Stimulated activated CD4-positive, alpha-beta T cell treated with anti-CD3 and anti-CD28 coated beads, Interleukin-2, amount 100 ng/mL, for 4 hours (primary cell): Measurements from ENCODE around the gene CDR2.
"Not testable (repeated sequence)": the region's sequence is repeated elsewhere in the genome, so short reads cannot be mapped to it uniquely, and the experiment has no call there.

ENCODE experiments used
- DNase-seq: peaks from one replicate; pipeline ENCODE4 v3.0.0-alpha.2; 2020; ENCODE audit warnings: low read depth

The CDR2 gene

DNA sequence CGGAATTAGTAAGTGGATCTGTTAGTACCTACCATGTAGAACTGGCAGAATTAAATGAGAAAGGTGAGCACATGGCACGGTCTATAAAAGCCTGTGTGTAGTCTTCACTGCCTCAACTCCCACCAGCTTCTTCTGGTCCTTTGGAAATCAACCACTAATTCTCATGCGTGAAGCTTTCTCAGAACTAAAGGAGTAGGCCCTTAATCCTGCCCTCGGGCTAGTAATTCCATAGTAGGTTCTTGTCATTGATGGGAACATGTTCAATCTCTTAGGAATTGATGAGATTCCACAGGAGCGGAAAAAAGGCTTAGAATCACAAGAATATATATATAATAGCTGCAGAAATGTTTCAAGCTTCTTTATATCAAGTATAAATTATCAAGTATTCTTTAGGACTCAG lies 21.7 kb downstream of the CDR2 start:
- no peak for DNase-seq

DNA sequence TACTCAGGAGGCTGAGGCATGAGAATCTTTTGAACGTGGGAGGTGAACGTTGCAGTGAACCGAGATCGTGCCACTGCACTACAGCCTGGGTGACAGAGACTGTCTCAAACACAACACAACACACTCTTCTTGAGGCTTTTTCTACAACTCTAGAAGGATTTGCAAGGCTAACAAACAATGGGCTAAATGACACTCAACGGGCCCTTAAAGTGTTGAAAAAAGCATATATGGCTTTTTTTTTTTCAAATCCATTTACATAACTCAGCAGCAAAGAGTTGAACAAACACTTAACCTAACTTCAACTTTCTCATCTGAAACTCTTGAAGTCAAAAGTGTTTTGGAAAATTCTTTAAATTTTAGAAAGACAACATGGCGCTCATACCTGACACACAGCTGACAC lies 22.3 kb downstream of the CDR2 start:
- no peak for DNase-seq

DNA sequence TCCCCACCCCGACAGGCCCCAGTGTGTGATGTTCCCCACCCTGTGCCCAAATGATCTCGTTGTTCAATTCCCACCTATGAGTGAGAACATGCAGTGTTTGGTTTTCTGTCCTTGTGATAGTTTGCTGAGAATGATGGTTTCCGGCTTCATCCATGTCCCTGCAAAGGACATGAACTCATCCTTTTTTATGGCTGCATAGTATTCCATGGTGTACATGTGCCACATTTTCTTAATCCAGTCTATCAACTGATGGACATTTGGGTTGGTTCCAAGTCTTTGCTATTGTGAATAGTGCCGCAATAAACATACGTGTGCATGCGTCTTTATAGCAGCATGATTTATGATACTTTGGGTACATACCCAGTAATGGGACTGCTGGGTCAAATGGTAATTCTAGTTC lies 23.4 kb downstream of the CDR2 start:
- not testable (repeated sequence) for DNase-seq

DNA sequence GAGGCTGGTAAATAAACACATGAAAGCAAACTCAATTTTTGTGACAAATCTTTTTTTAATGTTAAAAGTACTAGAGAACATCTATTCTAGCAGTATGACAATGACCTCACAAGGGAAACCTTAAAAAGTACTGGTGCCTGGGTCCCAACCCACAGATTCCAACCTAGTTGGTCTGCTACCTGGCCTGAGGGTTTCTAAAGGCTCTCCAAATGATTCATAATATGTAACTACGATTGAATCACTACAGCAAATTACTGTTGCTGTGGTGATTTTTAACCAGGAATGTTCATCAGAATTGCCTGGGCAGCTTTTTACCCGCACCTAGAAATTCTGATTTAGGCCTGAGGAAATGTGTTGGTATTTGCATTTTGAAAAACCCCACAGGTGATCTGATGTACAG lies 26.1 kb downstream of the CDR2 start:
- DNase-seq = no peak

DNA sequence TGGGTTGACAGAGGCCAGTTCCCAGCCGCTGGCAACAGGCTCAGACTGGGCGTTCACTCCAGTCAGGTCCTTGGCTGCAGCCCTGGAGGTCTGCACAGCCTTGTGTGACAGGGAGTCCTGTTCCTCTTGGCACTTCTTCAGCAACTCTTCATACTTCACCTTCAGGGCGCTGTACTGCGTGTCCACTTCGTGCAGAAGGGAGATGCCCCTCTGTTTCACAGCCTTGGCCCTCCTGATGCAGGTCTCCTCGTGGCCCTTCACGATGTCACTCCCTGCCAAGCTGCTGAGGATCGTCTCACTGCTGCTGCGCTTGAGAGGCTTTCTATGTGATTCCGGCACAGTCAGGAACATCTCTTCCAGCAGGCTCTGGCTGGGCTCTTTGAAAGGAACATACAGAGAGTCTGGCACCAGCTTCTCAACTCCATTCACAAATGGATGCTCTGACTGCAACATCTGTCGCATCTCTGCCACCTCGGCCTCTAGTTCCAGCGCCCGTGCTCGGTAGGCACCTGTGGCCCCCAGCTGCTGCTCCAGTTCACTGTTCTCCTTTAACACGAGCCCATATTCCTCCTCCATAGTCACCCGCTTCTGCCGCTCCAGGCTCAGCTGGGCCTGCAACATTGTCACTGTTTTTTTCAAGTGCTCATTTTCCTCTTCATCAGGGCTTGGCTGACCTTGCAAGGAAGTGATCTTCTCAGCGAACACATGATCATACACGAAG lies 27.2 kb downstream of the CDR2 start:
- DNase-seq = no peak

DNA sequence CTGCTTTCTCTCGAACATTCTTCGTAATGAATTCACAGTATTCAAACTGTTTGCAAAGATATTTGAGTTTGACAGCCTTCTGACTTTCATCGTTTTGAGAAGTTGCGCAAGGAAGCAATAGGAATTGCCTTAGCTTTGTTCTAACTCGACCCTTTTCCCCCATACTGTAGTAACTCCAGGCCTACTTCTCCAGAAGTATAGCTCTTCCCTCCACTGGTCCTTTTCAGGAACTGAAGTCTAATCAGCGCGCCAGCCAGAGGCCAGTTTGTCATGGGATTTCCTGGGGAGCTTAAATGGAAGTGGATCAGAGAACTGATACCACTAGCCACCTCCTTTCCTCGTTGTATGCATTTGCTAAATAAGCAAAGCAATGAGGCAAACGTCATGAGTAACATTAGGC lies 27.9 kb downstream of the CDR2 start:
- DNase-seq = no peak

DNA sequence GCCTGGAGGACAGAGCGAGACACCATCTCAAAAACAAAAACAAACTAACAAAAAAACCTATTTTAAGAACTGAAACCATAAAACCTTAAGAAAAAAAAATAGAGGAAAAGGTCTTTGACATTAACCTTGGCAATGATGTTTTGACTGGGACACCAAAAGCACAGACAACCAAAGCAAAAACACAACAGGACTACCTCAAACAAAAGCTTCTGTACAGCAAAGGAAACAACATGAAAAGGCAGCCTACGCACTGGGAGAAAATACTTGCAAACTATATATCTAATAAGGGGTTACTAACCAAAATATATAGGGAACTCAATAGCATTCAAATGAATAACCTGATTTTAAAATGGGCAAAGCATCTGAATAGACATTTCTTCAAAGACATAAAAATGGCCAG lies 32.3 kb downstream of the CDR2 start:
- no peak for DNase-seq

DNA sequence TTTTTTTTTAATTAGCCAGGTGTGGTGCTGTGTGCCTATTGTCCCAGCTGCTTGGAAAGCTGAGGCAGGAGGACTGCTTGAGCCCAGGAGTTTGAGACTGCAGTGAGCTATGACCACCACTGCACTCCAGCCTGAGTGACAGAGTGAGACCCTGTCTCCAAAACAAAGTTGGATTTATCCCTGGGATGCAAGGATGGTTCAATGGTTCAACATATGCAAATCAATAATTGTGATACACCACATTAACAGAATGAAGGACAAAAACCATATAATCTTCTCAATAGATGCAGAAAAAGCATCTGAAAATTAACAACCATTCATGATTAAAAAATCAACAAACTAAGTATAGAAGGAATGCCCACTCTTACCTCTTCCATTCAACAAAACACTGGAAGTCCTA lies 33.5 kb downstream of the CDR2 start:
- no peak for DNase-seq

DNA sequence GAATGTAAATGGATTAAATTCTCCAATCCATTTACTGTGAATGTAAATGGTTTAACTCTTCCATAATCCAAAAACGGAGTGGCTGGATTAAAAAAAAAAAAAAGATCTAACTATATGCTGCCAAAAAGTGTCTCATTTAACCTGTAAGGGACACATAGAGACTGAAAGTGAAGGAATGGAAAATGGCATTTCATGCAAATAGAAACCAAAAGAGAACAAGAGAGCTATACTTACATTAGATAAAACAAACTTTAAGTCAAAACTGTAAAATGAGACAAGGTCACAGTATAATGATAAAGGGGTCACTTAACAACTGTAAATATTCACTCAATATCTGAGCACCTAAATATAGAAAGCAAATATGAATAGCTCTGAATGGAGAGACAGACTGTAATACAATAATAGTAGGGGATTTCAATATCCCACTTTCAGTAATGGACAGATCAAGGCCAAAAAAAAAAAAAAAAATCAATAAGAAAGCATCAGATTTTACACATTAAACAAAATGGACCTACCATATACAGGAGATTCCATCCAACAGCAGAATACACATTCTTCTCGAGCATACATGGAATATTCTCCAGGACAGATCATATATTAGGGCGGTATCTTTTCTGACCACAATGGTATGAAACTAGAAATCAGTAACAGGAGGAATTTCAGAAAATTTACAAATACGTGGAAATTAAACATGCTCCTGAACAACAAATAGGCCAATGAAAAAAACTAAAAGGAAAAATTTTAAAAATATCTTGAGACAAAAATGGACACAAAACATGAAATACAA lies 36.4 kb downstream of the CDR2 start:
- no peak for DNase-seq

DNA sequence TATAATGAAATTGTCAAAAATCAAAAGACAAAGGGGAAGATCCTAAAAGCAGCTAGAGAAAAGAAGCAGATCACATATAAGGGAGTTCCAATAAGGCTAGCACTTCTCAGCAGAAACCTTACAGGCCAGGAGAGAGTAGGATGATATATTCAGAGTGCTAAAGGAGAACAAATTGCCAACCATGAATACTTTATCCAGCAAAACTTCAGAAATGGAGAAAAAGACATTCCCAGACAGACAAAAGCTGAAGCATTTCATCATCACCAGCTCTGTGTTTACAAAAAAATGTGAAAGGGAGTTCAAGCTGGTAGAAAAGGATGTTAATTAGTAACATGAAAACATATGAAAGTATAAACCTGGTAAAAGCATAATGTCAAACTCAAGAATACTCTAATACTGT lies 37.4 kb downstream of the CDR2 start:
- DNase-seq = no peak

DNA sequence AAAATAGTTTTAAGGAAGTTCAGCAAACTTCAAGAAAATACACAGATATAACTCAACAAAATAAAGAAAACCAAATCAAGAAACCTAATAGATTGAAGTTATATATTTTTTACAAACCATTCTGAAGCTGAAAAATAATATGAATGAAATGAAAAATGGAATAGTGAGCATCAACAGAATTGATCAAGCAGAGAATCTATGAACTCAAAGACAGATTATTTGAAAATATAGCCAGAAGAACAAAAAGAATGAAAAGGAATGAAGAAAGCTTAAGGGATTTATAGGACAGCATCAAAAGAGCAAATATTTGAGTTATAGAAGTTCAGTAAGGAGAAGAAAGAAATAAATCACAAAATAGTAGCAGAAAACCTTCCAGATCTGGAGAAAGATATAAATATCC lies 37.8 kb downstream of the CDR2 start:
- no peak for DNase-seq

DNA sequence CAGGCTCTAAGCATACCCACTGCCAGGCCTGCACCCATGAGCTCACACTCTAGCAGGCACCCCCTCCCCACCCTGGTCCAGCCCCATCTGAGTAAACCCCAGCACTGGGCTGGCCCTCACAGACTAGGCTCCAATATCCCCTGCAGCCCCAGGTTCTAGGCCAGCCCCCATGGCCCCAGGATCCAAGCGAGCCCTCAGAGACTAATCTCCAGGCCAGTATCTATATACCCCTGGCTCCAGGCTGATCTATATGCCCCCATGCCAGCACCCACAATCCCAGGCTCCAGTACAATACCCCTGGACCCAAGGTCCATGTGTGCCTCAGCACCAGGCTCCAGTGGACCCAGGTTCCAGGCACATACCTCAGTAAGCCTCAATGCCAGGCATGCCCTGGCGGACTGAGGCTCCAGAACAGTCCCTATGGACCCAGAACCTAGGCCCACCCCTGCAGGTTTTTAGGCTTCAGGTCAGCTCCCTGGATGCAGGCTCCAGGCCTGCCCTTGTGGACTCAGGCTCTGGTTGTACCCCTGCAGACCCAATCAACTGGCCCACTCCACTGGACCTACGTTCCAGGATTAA lies 38.7 kb downstream of the CDR2 start:
- no peak for DNase-seq

DNA sequence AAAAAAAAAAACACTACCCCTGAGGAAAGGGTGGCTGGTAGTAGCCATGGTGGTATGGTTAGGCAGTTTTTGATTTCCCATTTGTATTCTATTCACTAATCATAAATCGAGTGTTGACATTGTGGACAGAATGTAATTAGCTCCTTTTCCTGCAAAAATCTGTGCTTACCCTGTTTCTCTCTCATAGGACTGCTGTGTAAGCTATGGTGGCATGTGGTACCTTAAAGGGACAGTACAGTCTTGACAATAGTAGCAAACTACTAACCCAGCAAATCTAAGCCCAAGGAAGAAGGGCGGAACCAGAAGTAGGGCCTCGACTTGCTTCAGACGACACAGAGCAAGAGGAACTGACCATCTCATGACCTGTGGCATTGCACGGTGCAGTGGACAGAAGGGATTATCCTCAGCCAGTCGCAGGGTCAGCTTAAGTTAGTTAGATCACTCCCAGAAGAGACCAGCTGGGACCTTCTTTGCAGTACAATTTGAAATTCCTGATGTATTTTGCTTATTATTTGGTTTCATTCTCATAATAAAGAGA lies 40.9 kb downstream of the CDR2 start:
- no peak for DNase-seq

DNA sequence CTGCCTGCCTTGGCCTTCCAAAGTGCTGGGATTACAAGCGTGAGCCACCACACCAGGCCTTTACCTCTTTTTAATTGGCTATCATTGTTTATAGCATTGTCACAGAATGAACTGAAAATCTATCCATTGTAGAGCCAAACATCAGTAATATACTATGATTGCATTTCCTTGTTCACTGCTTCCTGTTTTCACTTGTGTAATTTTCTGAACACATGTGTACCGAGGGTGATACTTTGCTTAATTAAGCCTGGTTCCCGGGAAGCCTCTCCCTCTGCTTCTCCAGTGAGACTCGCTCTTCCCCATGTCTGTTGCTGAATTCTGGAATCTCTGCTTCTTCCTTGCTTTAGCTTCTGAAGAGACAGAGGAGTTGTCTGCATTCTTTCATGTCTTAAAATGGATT lies 44.1 kb downstream of the CDR2 start:
- DNase-seq = no peak

DNA sequence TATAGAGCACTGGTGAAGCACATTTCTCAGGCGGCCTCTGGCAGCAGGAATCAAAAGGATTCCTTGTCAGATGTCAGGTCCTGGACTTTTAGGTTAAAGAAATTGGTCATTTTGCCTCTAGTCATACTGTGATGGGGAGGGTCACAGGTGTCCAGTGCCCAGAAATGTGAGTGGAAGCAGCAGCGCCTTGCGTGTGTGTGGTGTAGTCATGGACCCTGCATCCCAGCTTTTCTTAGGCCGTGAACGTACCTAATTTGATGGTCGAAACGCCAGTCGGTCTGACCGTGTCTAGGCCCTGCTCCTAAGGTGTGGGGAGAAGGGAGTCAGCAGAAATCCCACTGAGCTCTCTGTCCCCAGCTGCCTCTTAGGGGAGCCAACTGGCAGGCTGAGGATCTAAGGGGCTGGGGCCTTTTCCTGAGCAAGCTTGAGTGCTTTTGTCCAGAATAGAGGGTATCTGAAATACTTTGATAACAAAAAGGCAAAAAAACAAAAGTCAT lies 45.2 kb downstream of the CDR2 start:
- DNase-seq = no peak

DNA sequence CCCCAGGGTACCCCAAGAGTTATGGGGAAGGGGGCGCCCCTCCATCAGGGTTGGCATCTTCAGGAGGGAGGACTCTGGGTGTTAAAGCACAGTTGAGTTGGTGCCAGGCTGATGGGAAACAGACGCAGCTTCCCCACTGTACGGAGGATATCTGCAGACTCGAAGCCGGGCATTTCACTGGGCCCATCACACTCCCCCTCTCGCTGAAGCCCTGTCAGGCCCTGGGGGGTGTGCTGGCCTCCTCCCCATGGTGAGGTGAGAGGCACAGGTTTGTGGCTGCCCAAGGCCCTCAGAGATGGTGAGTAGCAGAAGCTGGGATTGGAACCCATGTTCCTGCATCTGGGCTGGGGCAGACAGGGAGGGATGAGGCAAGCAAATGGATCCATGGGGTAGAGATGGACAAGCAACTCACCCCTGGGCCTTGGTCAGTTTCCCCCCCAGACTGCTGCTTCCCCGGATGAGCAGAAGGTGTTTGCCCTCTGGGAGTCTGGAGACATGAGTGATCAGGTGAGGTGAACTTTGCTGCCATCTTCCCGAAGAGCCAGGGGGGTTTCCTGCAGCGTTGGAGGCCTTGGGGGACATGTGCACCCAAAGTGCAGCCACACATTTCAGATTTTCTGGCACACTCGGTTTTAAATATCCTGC lies 46.2 kb downstream of the CDR2 start:
- DNase-seq = no peak

DNA sequence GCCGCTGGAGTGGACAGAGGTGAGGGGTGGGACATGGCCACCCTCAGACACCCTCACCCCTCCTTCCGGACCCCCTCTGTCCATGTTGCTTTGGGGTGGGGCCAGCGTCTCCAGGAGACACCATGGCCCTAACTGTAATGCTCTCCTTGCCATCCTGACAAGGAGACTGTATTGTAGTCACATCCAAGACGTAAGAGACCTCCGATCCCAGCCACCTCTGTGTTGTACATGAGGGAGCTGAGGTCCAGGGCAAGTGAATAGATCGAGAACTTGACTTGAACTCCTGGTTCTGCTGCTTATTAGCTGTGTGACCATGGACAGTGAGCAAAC lies 47.0 kb downstream of the CDR2 start:
- DNase-seq = no peak

DNA sequence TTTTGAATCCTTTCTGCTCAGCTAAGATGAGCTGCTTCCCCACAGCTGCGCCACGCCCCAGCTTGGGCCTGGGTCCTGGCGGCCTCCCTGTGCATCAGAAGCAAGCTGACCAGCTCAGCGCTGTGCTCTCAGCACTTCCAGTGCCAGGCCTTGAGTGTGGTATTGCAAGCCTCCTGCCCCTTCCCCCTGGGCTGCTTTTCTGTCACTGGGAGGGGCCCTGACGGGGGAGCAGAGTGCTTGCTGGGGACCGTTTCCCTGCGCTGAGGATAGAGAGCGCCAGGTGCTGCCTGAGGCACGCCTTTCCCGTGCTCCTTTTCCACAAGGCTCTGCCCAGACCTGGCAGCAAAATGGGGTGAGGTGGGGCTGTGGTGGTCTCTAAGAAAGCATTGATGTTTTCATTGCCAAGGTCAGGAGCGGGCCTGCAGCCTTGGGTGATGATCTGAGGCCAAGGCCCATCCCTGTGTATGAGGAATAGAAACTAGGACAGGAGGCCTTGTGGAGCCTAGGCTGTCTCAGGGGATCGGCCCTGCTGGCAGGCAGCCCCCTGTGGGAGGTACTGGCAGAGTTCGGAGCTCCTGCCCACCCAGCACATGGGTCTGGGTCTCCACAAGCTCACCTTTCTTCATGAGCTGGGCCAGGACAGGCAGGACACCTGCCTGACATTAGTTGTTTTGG lies 47.5 kb downstream of the CDR2 start:
- DNase-seq = no peak

DNA sequence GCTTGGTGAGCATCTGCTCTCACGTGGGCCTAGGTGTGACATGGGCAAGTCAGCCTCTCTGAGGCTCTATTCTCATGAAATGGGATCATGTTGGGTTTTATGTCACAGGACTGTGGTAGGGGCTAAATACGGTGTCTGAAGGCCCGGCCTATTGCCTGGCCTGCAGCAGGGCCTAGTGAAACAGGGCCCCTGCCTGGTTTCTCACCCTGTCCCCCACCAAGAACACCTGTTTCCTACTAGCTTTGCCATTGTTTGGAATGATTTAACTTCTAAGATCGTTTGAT lies 48.1 kb downstream of the CDR2 start:
- no peak for DNase-seq

DNA sequence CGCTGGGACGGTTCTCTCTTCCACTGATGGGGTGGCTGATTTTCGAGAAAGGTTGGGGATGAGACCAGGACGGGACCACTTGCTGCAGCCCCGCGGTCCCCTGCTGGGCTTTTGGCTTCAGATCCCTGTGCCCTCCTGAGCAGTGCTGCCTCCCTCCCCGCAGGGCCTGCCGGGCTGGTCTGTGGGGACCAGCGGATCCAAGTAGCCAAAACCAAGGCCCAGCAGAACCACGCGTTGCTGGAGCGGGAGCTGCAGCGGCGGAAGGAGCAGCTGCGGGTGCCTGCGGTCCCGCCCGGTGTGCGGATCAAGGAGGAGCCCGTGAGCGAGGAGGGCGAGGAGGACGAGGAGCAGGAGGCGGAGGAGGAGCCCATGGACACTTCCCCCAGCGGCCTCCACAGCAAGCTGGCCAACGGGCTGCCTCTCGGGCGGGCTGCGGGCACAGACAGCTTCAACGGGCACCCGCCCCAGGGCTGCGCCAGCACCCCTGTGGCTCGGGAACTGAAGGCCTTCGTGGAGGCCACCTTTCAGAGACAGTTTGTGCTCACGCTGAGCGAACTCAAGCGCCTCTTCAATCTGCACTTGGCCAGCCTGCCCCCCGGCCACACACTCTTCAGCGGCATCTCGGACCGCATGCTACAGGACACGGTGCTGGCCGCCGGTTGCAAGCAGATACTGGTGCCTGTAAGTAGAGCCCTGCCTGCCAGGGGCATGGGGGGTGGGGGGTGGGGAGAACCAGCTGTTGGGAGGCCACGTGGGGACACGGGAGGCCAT lies 48.6 kb downstream of the CDR2 start:
- DNase-seq = no peak

DNA sequence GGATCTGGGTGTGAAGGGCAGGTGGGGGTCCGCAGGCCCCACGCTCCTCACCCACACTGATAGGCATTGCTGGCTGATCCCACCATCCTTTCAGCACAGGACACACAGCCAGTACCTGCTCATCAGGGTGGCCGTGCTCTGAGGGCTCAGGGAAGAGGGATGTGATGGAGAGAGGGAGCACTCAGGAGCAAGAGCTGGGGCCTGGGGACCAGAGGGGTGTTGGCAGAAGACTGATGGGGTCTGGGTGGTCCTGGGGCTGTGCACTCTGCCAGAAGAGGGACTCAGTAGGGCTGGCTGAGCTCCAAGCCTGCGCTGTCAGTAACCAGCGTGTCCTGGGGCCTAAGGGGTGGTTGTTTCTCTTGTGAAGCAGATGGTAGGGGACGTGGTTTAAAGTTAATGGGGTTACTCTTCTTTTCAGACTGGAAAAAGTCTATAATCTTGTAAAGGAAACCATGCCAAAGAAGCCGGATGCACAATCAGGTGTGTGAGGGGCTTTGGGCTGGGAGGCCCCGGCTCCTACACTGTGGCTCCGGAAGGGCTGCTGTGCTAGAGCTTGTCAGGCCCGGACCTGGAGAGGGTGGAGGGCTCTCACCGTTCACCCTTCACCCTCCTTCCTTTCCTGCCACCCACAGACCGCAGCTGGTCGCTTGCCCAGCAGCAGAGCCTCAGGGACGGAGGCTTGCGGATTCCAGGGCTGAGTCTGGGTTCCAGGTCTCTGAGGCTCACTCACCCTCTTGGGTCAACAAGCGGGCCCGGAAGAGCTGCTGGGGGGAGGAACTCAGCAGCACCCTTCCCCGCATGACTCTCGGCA lies 49.4 kb downstream of the CDR2 start:
- DNase-seq = no peak
